Activated naive CD4-positive, alpha-beta T cell (primary cell): ENCODE measurements around the gene PDCD10.

Experiments
- DNase-seq, 4 experiments: peaks; one replicate each; lab custom pipeline; 2025; lab: John Stamatoyannopoulos, UW

Gene PDCD10

DNA sequence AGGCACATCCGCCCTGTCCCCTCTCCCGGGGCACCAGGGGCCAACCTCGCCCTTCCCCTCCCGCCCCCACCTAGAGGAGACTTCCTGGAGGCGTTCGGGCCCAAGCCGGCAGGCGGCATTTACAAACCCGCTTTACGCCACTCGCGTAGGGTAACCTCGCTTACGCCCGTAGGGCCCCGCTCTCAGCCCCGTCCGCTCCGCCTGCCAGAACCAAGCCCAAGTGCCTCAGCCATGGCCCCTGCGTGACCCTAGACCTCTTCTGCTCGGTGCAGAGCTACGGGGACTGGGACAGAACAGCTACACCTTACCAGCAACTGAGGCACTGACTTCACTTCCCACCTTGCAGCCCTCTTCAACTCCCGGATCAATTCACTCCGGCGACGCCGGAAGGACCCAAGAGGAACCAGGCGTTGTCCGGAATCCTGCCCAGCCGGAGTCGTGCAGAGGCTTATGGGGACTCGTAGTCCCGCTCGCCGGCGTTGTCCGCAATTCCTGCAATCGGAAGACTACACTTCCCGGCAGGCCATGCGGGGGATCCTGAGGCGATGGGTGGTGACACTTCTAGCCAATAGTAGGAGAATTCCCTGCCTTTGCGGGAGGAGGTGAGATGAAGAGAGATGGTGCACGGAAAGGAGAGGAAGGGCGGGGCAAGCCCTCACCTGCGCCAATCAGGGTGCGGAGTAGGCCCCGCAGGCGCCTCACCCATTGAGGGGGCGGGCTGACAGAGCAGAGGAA lies at the start of gene PDCD10:
Gene PDCD10 (minus strand): TSS at position 395 of the 735 bp plus-strand sequence. CDS start 14,735 bp downstream, outside the sequence.
- peak; percentile 84 to 93 (median 90) for DNase-seq

DNA sequence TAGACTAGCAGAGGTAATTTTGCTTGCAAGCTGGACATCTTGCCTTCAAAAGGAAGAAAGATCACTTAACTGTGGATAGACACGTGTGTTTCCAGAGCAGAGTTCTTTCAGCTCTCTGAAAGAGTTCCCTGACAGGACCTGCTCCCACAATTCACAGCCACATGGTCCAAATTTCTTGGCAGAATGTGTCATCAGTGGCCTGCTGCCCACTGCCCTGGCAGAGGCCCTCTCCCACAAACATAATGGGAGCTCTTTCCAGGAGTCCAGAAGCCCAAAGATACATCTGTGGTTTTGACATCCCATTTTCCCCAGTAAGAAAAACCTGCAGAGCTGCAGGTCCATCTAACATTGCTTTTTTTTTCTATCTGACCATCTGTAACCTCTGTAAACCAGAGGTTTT lies 49.1 kb upstream of the PDCD10 start:
- no peak for DNase-seq

DNA sequence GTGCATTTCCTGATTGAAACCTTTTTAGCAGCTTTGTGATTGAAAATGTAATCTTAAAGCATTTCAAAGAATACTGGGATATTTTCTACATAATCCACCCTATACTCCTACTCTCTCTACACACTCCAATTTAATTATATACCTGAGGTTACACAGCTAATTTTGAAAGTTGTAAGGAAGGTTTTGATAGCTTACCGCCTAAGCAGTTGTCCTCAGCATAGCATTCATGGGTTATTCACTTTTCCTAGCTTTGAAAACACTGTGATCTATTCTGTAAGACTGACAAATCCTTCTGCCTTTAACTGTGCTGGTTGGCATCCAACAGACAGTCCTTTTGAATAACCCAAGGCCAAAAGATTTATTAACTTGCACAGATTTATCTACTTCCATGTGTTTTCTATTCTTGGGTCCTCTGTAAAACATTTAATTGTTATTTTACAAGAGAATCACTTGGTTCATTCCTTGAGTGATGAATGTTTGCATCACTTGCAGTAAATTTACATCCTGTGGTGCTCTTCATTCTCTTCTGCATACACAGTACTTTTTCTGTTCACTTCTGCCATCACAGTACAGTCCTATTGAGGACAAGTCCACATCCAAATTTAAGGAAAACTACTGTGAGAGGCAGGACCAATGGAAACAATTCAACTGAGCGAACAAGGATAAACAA lies 45.7 kb upstream of the PDCD10 start:
- DNase-seq = no peak

DNA sequence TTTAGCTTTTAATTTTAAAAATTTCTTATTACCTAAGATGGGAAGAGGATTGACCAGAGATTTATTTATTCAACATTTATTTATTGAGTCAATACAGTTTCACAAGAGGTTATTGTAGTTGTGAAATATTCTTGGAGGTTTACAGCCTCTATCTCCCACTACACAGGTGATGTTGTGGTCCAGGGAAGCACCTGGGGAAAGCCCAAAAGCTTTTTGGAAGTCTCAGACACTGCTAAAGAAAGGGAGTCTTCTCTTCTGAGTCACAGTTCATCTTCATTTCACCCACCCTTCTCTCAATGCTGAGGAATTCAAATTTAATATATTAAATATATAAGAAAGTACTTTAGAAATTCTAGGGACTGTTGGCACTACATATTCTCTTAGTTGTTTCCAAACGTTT lies 42.7 kb upstream of the PDCD10 start:
- DNase-seq = no peak

DNA sequence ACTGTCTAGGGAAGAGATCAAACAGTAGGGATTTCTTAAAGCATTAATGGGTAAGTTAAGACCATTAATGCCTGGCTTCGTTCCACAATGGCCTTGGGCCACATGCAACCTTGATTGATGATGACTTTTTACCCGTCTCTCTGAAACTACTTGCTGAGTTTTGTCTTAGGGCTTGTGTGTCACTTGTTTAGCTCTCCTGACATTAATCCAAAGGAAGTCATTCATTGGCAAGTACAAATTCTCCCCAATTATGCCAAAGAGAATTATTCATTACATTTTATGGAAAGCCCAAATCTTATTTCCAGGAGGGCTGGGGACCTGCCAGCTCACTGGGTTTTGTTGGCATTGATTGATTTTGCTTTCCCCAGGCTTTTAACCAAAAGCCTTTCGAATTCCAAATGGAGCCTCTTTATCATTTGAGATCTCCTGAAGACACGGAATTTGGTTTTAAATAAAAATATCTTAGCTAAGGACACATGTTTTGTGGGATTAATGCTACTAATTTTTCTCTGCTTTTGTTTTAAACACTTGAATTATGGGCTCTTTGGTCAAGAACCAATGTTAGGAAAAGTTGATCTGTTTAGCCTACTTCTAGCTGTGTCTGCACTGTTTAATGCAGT lies 41.5 kb upstream of the PDCD10 start:
- DNase-seq = no peak

DNA sequence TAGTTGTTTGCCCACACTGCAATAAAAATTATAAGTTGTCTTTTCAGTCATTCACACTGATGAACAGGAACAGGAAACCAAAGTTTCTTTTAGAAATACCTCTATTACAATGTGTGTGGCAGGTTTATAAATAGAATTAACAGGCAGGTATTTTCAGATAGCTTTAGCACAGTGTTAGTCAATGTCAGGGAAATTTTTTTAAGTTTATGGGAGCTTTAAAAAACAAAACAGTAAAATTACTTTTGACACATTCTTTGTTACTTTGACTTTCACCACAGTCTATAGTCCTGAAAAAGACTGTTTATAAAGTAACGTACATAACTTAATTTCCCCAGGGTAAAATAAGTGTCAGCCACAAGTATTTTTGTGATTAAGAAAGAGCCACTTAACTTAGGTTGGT lies 38.9 kb upstream of the PDCD10 start:
- no peak for DNase-seq

DNA sequence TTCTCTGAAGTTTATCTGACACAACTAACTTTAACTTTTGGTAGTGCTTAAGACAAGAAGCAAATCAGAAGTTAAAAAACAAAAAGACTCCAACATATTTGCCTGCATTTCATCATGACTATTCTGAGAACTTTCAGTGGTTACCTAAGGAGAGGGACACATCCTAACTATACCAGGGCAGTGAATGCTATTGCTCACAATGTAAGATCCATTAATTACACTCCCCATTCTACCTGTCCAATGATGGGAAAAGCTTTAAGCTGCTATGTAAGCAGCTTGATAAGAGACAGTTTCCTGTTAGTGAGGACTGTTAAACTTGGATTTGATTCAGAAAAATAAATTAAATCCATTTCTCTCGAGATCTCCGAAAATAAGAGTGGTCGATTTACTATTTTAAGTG lies 38.3 kb upstream of the PDCD10 start:
- no peak for DNase-seq

DNA sequence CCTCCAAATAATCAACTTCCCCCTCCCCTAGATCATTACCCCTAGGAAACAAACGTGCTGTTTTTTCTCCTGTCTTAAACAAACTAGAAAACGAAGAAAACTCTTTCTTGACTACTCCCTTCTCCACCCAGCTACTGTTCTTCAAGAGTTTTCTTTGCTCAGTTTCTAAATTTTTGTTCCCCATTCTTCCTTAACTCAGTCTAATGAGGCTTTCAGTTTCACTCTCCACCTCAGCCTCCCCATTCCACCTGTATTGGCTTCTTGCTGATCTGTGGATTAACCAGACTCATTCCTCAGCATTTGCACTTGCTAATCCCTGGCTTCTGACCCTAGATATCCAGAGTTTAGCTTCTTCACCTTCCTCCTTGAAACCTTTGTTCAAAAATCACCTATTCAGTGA lies 27.6 kb upstream of the PDCD10 start:
- DNase-seq = no peak

DNA sequence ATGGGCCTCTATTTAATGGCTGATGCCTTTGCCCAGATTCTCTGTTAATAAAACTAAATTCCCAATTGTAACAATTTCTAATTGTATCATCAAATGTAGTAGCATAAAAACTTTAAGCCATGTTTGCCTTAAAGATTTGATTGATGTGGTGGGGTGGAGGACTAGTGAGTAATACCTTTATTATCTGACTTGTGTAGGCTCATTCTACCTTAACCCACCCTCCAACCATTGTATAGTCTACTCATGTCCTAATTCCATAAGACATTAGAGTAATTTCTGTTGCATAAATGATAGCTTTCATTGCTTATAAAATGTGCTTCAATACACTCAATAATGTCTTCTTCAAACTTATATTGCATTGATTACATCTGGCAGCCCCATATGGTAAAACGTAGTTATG lies 26.6 kb upstream of the PDCD10 start:
- DNase-seq = no peak

DNA sequence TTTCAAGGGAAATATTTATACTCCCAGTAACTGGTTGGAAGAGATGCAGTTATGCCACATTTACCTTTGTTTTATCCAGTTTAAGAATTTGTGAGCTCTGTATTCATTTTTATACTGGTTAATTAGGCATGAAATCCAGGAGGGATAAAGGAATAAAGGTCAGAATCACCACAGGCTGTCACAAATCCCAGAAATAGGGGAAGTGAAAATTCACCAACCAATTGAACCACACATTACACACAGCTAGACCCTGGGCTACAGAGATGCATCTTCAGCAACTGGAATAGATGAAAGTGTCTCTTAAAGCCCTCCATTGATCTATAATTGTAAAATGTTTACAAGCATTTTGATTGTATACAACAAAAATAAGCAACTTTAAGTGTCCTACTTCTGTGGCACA lies 19.4 kb upstream of the PDCD10 start:
- DNase-seq = no peak

DNA sequence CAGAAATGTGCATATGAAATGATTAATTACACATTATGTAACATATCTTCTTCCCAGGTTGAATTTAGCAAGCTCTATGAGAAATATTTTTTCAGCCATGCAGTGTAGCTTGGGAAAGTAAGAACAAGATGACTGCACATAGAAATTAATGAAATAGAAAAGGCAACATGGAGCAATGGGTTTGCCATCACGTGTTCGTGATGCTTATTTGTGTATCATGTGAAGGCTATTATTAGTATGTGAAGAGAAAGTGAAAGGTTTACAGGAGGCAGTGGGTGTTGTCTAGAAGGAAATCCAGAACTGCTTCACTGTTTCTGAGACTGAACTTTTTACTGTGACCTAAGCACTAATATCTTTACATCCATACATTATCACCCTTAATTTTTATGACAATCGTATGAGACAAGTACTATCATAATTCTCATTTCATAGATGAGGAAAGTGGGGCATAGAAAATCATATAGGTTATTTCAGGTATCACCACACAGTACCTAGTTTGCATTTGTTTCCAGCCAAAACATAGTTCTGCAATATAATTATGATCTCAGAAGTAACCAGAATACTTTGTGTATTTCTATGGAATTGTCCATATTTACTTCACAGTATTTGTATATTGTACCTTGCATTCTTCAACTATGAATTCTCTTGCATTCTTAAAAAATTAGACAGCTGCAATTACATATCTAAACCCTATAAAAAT lies 15.7 kb upstream of the PDCD10 start:
- DNase-seq = no peak

DNA sequence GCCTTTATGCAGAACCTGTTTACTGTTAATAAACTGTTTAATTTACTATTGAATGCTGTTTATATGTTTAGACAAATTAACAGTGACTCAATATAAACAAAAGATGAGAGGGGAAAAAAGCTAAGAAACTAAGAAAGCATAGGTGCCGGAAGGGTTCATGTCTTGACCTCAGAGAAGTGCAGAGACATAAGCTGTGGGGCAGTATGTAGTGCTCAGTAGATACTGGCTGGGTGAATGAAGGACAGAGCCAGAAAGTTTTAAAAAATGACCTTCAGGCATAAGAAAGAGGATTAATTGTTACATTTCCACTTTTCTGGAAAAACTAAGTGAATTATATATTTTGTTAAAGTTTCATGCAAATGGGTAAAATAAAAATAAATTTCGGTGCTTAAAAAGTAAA lies 15.0 kb upstream of the PDCD10 start:
- DNase-seq = no peak

DNA sequence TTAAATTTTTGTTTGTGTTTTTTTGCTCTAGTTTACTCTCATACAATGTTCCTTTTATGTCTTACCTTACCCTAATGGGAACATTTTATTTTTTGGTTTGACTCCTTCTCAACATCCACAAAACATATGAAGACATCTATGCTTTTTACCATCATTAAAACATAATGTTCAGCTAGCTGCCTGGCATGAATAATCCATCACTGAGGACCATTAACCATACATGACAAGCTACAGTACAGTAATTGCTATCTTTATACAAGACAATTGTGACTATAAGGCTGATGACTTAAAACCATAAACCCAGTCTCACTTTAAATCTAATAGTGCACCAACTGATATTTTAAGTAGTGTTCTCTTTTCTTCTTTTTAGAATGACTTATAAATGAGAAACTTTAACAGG lies 14.5 kb upstream of the PDCD10 start:
- no peak for DNase-seq

DNA sequence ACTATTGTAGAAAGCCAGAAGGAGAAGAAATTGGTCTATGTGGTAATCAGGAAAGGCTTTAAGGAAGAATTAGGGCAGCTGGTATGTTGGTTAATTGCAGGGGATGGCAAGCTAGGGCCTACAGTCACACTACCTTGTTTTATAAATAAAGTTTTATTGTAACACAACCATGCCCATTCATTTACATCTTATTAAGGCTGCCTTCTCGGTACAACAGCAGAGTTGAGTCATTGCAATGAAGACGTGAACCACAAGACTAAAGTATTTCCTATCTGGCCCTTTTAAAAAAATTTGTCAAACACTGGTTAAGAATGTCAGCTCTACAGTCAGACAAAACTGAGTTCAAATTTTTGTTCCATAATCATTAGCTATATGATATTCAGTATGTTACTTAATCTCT lies 9.1 kb upstream of the PDCD10 start:
- no peak for DNase-seq

DNA sequence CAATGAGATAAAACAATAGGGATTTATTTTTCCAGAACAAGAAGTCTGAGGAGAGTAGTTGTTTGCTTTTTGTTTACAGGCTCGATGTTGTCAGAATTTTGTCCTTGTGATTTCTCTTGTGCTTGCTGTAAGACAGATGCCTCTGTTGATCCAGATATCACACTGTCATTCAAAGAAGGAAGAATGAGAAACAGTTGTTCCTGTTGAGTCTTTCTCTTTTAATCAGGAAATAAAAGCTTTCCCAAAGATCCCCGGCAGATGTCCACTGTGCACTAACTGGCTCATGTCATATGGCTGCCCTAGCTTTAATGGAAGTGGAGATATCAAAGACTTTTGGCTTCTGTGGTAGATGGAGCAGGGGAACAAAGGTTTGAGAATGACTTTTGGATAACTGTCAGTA lies 7.6 kb upstream of the PDCD10 start:
- no peak for DNase-seq

DNA sequence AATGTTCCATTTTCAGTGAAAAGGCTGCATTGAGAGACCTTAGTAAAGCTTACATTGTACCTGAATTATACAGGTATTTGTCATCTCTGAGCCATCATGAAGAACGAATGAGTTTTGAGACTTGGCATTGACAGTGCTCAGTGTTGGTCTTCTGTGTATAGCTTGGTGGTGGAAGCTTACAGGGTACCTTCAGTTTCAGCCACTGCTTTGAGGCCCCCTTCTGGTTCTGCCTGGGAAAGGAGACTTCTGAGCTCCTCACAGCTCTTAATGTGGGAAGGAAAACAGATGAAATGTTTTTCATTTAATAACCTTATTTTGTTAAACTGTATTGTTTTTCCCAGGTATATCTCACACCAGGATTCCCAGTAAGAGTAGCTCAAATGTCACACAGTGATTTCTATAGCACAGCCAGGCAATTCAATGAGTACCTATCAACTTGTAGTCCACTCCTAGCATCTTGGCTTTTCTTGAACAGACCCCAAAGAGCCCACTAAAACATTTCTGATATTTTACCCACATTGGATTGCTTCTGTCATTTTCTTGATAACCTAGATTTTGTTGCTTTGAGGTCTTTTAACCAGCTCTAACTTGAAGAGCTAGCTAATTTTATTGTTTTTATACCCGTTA lies 6.4 kb upstream of the PDCD10 start:
- DNase-seq = peak in 2 of 4 experiments; percentile 4 to 5

DNA sequence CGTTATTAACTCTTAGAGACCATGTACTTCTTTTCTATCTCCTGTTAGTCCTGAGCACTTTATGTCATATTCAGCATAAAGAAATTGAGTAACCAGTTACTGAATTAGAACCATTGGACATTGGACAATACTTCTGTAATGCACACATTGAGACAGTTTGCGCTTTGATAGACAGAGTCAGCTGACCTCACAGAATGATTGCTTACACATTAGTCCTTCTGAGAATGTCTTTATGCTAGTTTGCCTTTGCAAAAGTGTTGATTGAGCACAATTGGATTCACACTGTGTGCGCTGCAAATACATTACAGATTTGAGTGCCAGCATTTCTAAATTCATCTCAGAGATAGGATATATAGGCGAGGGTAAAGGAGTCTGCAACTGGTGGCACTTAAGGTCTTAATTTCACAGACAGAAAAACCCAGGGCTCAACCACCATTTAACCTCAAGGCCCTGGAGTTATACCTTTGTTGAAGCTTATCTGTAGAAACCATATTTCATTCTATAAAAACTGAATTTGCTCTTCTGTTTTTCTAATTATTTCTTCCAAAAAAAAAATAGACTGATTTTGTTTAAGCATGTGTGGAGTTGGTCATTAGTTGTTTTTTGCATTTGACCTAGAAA lies 4.6 kb upstream of the PDCD10 start:
- no peak for DNase-seq

DNA sequence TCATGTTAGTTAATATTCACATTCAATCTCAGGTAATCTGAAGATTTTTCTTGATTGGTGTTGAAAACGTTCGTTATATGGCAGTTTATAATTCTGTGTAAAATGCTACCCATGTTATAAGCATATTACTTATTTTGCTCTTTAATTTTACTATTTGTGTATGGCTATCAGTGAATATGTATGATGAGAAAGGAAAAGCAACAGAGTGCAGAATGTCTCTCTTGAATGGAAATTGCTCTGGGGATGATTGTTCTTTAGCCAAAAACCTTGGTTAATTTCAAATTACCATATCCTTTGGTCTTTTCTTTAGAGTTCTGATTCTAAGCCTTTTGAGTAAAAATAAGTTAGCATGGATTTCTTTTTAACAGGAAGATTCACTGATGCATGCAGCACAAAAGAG lies 3.3 kb upstream of the PDCD10 start:
- DNase-seq = no peak

DNA sequence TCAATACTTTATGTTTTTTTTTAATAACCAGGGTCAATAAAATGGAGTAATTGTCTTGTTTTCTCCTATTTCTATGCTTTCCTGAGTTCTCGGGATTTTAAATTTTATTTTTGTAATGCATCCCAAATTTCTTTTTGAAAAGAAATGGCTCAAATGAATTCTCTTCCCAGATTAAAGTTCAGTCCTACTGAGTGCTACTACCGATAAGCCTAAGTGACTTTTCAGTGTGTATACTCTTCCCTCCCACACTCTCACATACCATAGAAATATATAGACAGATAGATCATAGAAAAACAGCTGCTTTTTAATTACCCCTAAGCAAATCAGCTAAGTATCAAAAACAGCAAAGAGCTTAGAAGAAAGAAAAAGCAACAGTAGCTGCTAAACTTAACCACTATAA lies 2.3 kb upstream of the PDCD10 start:
- no peak for DNase-seq

DNA sequence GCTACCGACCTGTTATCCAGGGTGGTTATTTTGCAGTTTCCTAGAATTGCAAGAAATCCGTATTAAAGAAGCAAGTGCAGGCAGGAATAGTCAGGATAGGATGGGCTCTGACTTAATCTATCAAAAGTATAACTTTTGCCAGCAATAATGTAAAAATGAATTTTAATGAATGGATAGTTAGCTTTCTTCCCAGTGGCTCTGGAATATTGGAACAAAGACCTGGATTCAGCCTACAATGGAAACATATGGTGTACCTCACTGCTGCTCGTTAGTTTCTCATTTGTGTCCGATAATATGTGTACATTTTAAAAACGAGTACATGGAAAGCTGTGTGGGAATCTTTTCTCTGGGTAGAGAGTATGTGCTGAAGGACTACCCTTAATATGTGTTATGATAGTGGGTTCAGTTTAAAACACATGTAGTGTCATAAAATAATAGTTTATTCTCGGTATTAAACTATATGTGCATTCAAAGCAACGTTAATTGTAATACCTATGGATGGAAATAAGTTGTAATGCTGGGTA lies 1.6 kb upstream of the PDCD10 start:
- DNase-seq = no peak
